ENCODE data around the gene CDH26. TPM values are rescaled to one million over a fixed set of nuclear protein-coding genes. Genes with fewer than 3 reads are reported as not detected.

The CDH26 gene
- polyA plus RNA-seq, 2 donors, result 2.6 to 3.8 TPM

DNA sequence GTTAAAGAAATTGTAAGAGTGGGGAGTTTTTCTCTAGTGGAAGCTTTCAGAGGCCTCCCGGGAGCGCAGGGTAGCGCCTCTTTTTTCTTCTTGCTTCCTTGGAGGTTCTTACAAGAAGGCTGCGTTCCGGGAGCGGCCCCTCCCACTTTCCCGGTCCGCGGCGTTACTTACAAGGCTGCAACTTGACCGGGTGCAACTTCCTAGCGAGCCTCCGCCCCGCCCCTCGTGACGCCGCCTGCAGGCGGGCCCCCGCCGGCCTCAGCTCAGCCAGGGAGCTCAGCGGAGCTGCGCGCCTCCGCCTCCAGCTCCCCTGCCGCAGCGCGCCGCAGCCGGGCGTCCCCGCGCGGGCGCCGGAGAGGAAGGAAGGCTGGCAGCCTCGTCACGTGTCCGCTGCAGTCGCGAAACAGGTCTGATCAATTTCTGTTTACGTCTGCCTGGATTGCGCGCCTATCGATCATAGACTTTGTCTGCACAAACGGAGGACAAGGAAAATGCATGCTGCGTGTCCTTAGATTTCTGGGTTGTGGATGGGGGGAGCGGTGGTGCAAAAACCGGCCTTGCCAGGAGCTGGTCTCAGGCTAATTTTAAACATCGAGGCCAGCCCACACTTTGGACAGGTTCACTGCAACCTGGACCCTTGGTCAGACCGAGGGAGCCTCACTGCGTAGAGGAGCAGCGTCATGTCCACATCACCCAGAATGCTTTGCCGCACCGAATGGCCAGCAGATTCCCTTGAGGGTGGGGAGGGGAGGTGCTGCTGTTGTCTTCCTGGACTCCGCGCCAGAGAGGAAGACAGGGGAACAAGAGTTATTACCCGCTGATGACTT lies 17.9 kb upstream of the CDH26 start, which contains the start of the genes FAM217B and PPP1R3D:
Gene FAM217B, plus strand, starts transcription at position 261 of the 827 bp plus-strand sequence. CDS start 3,555 bp downstream, outside the sequence.
Gene PPP1R3D, minus strand, starts transcription at position 177 of the 827 bp plus-strand sequence. CDS start 374 bp downstream, outside the sequence.
- Histone ChIP-seq H3K4me1 (ENCODE audit: control insufficient read depth in 2 of 2, insufficient read depth in 2 of 2, low read length in 1 of 2) (peaks cover 9% of the 10 kb centered on the region in 2 donors), H3K9me3 (ENCODE audit: control insufficient read depth in 2 of 2, insufficient read depth in 1 of 2, low read depth in 1 of 2, low read length in 1 of 2) (peaks cover 0 to 3% of the 10 kb centered on the region in 2 donors), H3K4me3 (ENCODE audit: low read depth in 1 of 2, low read length in 2 of 2) (peak within 1 kb of the TSS; percentile 81 to 87), H3K36me3 (ENCODE audit: control insufficient read depth in 2 of 2, insufficient read depth in 2 of 2, low read length in 1 of 2) (peaks cover 0 to 8% of the 10 kb centered on the region in 2 donors), H3K27ac (ENCODE audit: low read depth in 2 of 2, low read length in 1 of 2) (peak within 1 kb of the TSS; percentile 99), H3K27me3 (ENCODE audit: control insufficient read depth in 1 of 2, insufficient read depth in 2 of 2, low read length in 2 of 2) (no peaks in the 10 kb centered on the region)
- 0 to 1% methylated on average over 57 of the region's 57 CpGs for WGBS, 2 donors

DNA sequence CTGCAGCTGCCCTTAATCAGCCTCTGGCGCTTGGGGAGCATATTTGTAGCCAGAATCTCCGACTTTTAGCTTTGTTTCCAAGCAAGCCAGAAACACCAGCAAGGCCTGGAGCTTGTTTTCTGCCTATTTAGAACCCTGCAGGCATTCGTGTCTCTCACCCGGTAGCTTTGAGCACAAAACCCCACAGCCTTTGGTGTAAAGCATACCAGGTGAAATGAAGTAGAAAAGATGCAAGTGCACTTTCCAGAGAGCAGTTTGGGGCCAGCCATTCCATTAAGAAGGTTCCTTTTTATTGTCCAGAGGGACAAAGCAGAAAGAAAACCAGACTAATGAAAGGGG lies 17.3 kb upstream of the CDH26 start:
- peaks cover 0 to 8% of the 10 kb centered on the region in 2 donors for H3K36me3 ChIP-seq (ENCODE audit: control insufficient read depth in 2 of 2, insufficient read depth in 2 of 2, low read length in 1 of 2)
- 0 to 2% methylated on average over 4 of the region's 4 CpGs for WGBS, 2 donors
- H3K27ac ChIP-seq (ENCODE audit: low read depth in 2 of 2, low read length in 1 of 2), result peak overlapping the region; percentile 99
- H3K4me3 ChIP-seq (ENCODE audit: low read depth in 1 of 2, low read length in 2 of 2), result peak overlapping the region; percentile 81 to 87
- peaks cover 0 to 3% of the 10 kb centered on the region in 2 donors for H3K9me3 ChIP-seq (ENCODE audit: control insufficient read depth in 2 of 2, insufficient read depth in 1 of 2, low read depth in 1 of 2, low read length in 1 of 2)
- H3K4me1 ChIP-seq (ENCODE audit: control insufficient read depth in 2 of 2, insufficient read depth in 2 of 2, low read length in 1 of 2), result peaks cover 9% of the 10 kb centered on the region in 2 donors
- no peaks in the 10 kb centered on the region for H3K27me3 ChIP-seq (ENCODE audit: control insufficient read depth in 1 of 2, insufficient read depth in 2 of 2, low read length in 2 of 2)

DNA sequence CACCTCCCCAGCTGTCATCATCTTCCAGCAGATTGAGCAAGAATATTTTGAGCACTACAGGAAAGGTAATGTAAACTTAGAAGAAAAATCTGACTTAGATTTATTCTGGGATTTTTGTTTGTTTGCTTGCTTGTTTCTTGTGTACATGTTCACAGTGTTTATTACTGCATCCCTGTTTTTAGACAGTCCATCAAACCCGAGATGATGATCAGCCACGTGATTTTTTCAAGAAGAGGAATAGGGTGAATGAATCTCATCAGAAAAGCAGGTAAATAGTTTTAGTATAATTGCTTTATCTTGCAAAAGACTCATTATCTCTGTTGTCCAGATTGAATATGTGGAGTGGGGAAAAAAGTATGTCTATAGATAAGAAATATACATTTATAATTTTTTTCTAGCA lies 16.0 kb upstream of the CDH26 start:
- H3K4me1 ChIP-seq (ENCODE audit: control insufficient read depth in 2 of 2, insufficient read depth in 2 of 2, low read length in 1 of 2), result peaks cover 9% of the 10 kb centered on the region in 2 donors
- H3K4me3 ChIP-seq (ENCODE audit: low read depth in 1 of 2, low read length in 2 of 2), result no peak overlapping the region
- peaks cover 0 to 3% of the 10 kb centered on the region in 2 donors for H3K9me3 ChIP-seq (ENCODE audit: control insufficient read depth in 2 of 2, insufficient read depth in 1 of 2, low read depth in 1 of 2, low read length in 1 of 2)
- 84 to 89% methylated on average over 2 of the region's 2 CpGs for WGBS, 2 donors
- H3K36me3 ChIP-seq (ENCODE audit: control insufficient read depth in 2 of 2, insufficient read depth in 2 of 2, low read length in 1 of 2), result peaks cover 0 to 8% of the 10 kb centered on the region in 2 donors
- no peak overlapping the region for H3K27ac ChIP-seq (ENCODE audit: low read depth in 2 of 2, low read length in 1 of 2)
- H3K27me3 ChIP-seq (ENCODE audit: control insufficient read depth in 1 of 2, insufficient read depth in 2 of 2, low read length in 2 of 2), result no peaks in the 10 kb centered on the region

DNA sequence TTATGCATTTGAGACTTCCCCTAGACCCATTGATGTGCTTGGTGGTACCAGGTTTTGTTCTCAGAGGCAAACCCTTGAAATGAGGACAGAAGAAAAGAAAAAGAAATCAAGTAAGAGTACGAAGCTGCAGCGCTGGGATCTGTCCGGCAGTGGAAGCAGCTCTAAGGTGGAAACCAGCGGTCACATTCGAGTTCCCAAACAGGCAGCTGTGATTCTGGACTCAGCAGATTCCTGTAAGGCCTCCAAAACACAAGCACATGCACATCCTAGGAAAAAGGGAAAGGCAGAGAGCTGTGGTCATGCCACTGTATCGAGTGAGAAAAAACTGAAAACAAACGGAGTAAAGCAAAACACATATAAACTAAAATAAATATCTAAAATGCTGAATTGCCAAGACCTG lies 13.5 kb upstream of the CDH26 start:
- Histone ChIP-seq H3K4me1 (ENCODE audit: control insufficient read depth in 2 of 2, insufficient read depth in 2 of 2, low read length in 1 of 2) (no peaks in the 10 kb centered on the region), H3K9me3 (ENCODE audit: control insufficient read depth in 2 of 2, insufficient read depth in 1 of 2, low read depth in 1 of 2, low read length in 1 of 2) (no peaks in the 10 kb centered on the region)
- WGBS, 2 donors, result 90 to 93% methylated on average over 7 of the region's 7 CpGs

DNA sequence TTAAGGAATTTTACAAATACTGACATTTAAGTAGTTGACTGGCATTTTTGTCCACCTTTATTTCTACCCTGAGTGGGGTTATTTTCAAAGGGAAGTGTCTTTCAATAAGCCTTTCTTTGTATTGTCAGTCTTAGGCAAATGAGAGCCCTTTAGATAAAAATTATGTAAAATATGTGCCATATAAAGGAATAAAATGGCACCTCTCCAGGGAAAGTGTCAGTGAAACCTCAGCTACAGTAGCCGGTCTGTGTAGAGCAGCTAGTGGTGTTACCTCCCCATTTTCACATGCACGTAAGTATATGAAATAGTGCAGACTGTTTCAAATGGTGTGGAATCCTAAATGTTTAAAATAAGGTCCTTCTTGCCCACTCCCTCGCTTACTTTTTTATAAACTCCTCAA lies 13.0 kb upstream of the CDH26 start:
- no peaks in the 10 kb centered on the region for H3K27me3 ChIP-seq (ENCODE audit: control insufficient read depth in 1 of 2, insufficient read depth in 2 of 2, low read length in 2 of 2)
- no peaks in the 10 kb centered on the region for H3K4me1 ChIP-seq (ENCODE audit: control insufficient read depth in 2 of 2, insufficient read depth in 2 of 2, low read length in 1 of 2)
- peaks cover 0 to 8% of the 10 kb centered on the region in 2 donors for H3K36me3 ChIP-seq (ENCODE audit: control insufficient read depth in 2 of 2, insufficient read depth in 2 of 2, low read length in 1 of 2)
- H3K4me3 ChIP-seq (ENCODE audit: low read depth in 1 of 2, low read length in 2 of 2), result no peak overlapping the region
- H3K9me3 ChIP-seq (ENCODE audit: control insufficient read depth in 2 of 2, insufficient read depth in 1 of 2, low read depth in 1 of 2, low read length in 1 of 2), result no peaks in the 10 kb centered on the region
- WGBS, 2 donors, result 64 to 69% methylated on average over 3 of the region's 3 CpGs
- H3K27ac ChIP-seq (ENCODE audit: low read depth in 2 of 2, low read length in 1 of 2), result no peak overlapping the region

More for the DNA sequence above, 13.5 kb upstream of the CDH26 start:
- Histone ChIP-seq H3K36me3 (ENCODE audit: control insufficient read depth in 2 of 2, insufficient read depth in 2 of 2, low read length in 1 of 2) (peaks cover 0 to 8% of the 10 kb centered on the region in 2 donors), H3K27ac (ENCODE audit: low read depth in 2 of 2, low read length in 1 of 2) (no peak overlapping the region), H3K4me3 (ENCODE audit: low read depth in 1 of 2, low read length in 2 of 2) (no peak overlapping the region), H3K27me3 (ENCODE audit: control insufficient read depth in 1 of 2, insufficient read depth in 2 of 2, low read length in 2 of 2) (no peaks in the 10 kb centered on the region)

DNA sequence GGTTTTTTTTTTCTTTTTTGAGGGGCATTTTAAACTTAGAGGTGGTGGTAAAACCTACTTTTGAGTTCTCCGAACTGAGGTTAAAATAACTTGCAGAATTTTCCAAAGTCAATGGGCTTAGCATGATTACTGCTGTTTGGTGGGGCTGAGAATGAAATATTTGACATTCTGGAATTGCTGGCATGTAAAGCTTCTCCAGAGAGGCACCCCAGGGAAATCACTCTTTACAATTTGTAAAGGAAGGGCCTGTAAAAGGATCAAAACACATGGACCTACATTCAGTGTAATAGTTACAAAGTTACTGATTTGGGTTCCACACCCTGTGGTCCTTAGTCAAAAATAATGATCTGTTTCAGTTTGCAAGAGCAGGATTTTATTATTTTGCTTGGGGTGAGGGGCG lies 12.5 kb upstream of the CDH26 start:
- Histone ChIP-seq H3K36me3 (ENCODE audit: control insufficient read depth in 2 of 2, insufficient read depth in 2 of 2, low read length in 1 of 2) (peaks cover 0 to 8% of the 10 kb centered on the region in 2 donors), H3K9me3 (ENCODE audit: control insufficient read depth in 2 of 2, insufficient read depth in 1 of 2, low read depth in 1 of 2, low read length in 1 of 2) (no peaks in the 10 kb centered on the region), H3K4me1 (ENCODE audit: control insufficient read depth in 2 of 2, insufficient read depth in 2 of 2, low read length in 1 of 2) (no peaks in the 10 kb centered on the region), H3K4me3 (ENCODE audit: low read depth in 1 of 2, low read length in 2 of 2) (no peak overlapping the region), H3K27ac (ENCODE audit: low read depth in 2 of 2, low read length in 1 of 2) (no peak overlapping the region), H3K27me3 (ENCODE audit: control insufficient read depth in 1 of 2, insufficient read depth in 2 of 2, low read length in 2 of 2) (no peaks in the 10 kb centered on the region)
- 78 to 88% methylated on average over 2 of the region's 2 CpGs for WGBS, 2 donors

DNA sequence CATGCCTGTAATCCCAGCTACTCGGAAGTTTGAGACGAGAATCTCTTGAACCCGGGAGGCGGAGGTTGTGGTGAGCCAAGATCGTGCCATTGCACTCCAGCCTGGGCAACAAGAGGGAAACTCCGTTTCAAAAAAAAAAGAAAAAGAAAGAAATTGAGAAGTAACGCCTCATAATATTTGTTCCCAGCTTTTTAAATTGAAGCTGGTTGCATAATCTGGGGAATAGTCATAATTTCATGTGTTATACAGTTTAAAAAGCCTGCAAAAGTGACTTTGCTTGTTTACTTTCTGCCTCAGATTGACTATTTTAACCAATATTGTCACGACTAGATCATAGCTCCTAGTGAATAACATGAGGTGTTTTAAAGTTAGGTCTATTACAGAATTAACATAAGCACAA lies 10.8 kb upstream of the CDH26 start:
- H3K4me1 ChIP-seq (ENCODE audit: control insufficient read depth in 2 of 2, insufficient read depth in 2 of 2, low read length in 1 of 2), result no peaks in the 10 kb centered on the region
- no peak overlapping the region for H3K27ac ChIP-seq (ENCODE audit: low read depth in 2 of 2, low read length in 1 of 2)
- no peak overlapping the region for H3K4me3 ChIP-seq (ENCODE audit: low read depth in 1 of 2, low read length in 2 of 2)
- no peaks in the 10 kb centered on the region for H3K9me3 ChIP-seq (ENCODE audit: control insufficient read depth in 2 of 2, insufficient read depth in 1 of 2, low read depth in 1 of 2, low read length in 1 of 2)
- H3K27me3 ChIP-seq (ENCODE audit: control insufficient read depth in 1 of 2, insufficient read depth in 2 of 2, low read length in 2 of 2), result no peaks in the 10 kb centered on the region
- peaks cover 0 to 8% of the 10 kb centered on the region in 2 donors for H3K36me3 ChIP-seq (ENCODE audit: control insufficient read depth in 2 of 2, insufficient read depth in 2 of 2, low read length in 1 of 2)
- WGBS, 2 donors, result 86 to 90% methylated on average over 8 of the region's 8 CpGs

DNA sequence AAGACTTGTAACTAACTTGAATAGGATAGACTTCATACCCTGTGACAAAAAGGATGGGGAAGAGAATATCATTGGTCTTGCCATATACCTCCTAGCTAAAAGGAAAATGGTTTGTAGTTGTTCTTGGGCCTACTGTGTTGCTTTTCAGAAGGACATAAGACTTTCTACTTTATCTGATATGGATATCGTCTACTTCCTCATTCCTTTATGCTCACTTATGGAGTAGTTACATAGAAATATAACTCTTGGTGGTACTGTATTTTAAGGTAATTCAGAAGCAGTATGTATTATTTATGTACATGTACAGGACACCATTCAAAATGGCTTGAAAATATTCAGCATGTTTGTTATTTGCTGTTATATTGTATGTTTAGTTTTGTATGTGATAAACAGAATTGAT lies 10.0 kb upstream of the CDH26 start:
- peaks cover 0 to 8% of the 10 kb centered on the region in 2 donors for H3K36me3 ChIP-seq (ENCODE audit: control insufficient read depth in 2 of 2, insufficient read depth in 2 of 2, low read length in 1 of 2)
- H3K4me3 ChIP-seq (ENCODE audit: low read depth in 1 of 2, low read length in 2 of 2), result no peak overlapping the region
- H3K4me1 ChIP-seq (ENCODE audit: control insufficient read depth in 2 of 2, insufficient read depth in 2 of 2, low read length in 1 of 2), result no peaks in the 10 kb centered on the region
- no peaks in the 10 kb centered on the region for H3K27me3 ChIP-seq (ENCODE audit: control insufficient read depth in 1 of 2, insufficient read depth in 2 of 2, low read length in 2 of 2)
- 61 to 70% methylated on average over 1 of the region's 1 CpG for WGBS, 2 donors
- no peak overlapping the region for H3K27ac ChIP-seq (ENCODE audit: low read depth in 2 of 2, low read length in 1 of 2)
- no peaks in the 10 kb centered on the region for H3K9me3 ChIP-seq (ENCODE audit: control insufficient read depth in 2 of 2, insufficient read depth in 1 of 2, low read depth in 1 of 2, low read length in 1 of 2)

DNA sequence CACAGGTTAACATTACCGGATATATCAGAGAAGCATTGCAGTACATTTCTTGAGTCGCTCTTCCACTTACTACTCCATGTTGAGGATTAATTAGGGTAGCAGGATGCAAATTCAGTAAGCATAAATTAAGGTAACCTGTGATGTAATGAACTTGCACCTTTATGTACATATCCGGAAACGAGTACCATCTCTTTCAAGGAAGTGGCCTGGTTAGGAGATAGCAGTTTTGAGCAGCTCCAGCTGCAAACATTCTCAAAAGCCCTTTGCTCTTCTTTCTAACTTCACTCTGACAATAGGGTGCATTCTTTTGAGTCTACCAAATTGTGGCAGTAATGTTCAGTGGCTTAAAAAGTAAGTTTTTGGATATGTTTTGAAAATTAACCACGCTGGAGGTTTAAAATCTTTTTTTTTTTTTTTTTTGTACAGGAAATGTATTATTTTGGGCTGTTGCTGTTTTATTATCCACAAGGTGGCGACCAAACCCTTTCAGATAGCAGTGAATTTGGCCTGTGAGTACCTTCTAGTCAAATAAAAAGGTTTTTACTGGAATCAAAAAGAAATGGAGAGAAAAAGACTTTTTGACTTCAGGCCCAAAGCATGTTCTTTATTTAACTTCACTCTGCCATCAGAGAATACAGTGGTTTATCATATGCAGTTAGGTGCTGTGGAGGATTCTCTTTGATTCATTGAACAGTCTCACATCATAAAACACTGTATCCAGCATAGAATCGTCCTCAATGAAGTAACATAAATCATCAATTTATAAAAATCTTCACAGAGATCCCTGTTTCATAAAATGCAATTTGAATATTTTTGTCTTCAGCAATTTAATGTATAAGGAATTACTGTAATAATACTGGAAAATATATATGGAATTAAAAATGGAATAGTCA lies 9.1 kb upstream of the CDH26 start:
- Histone ChIP-seq H3K36me3 (ENCODE audit: control insufficient read depth in 2 of 2, insufficient read depth in 2 of 2, low read length in 1 of 2) (peaks cover 0 to 5% of the 10 kb centered on the region in 2 donors), H3K4me1 (ENCODE audit: control insufficient read depth in 2 of 2, insufficient read depth in 2 of 2, low read length in 1 of 2) (no peaks in the 10 kb centered on the region), H3K27ac (ENCODE audit: low read depth in 2 of 2, low read length in 1 of 2) (no peak overlapping the region), H3K27me3 (ENCODE audit: control insufficient read depth in 1 of 2, insufficient read depth in 2 of 2, low read length in 2 of 2) (no peaks in the 10 kb centered on the region), H3K4me3 (ENCODE audit: low read depth in 1 of 2, low read length in 2 of 2) (no peak overlapping the region), H3K9me3 (ENCODE audit: control insufficient read depth in 2 of 2, insufficient read depth in 1 of 2, low read depth in 1 of 2, low read length in 1 of 2) (no peaks in the 10 kb centered on the region)
- 38 to 43% methylated on average over 7 of the region's 7 CpGs for WGBS, 2 donors

All from esophagus (tissue), 2 donors.